K562 (cell line): ENCODE measurements around the gene TLX2. TPM values are rescaled to one million over a fixed set of nuclear protein-coding genes. Genes with fewer than 3 reads are reported as not detected.
A peak's percentile ranks its signal among the peaks of the same experiment; 100 is the strongest.

Experiments used
- ARID1B ChIP-seq: fragments of 450-650 bp; IDR thresholded peaks from 2 replicates; pipeline ENCODE4 v1.6.1; 2016; ENCODE audit warnings: antibody characterized with exemption, mild to moderate bottlenecking, inconsistent platforms
- ATF7 ChIP-seq: fragments of 450-650 bp; IDR thresholded peaks from 2 replicates; pipeline ENCODE4 v1.7.1; 2014; ENCODE audit warnings: mild to moderate bottlenecking, moderate library complexity
- CREM ChIP-seq: IDR thresholded peaks from 2 replicates; pipeline ENCODE4 v1.6.1; 2014; ENCODE audit warnings: antibody characterized with exemption, low read depth
- HDGF ChIP-seq: fragments of 450-650 bp; IDR thresholded peaks from 2 replicates; pipeline ENCODE4 v1.6.1; 2016
- HNRNPLL ChIP-seq: fragments of 200-400 bp; formaldehyde crosslinking; IDR thresholded peaks from 2 replicates; pipeline ENCODE4 v1.6.1; 2017; ENCODE audit warnings: low read length, low read depth, mild to moderate bottlenecking; ENCODE audit not compliant: poor library complexity, severe bottlenecking
- KLF6 ChIP-seq: fragments of 250-450 bp; sonication (Bioruptor Pico); IDR thresholded peaks from 2 replicates; pipeline ENCODE4 v1.4.0; 2020; ENCODE audit warnings: mild to moderate bottlenecking, moderate library complexity, borderline replicate concordance
- NFE2 ChIP-seq: IDR thresholded peaks from 2 replicates; pipeline ENCODE4 v1.6.1; 2014; ENCODE audit warnings: antibody characterized with exemption, low read depth
- SMAD1 ChIP-seq: fragments of 150-350 bp; IDR thresholded peaks from 2 replicates; pipeline ENCODE4 v1.6.1; 2014; ENCODE audit warnings: low read length, low read depth; ENCODE audit not compliant: partially characterized antibody
- SMARCA5 ChIP-seq: fragments of 450-650 bp; IDR thresholded peaks from 2 replicates; pipeline ENCODE4 v1.6.1; 2016
- SMARCC2 ChIP-seq: fragments of 450-650 bp; IDR thresholded peaks from 2 replicates; pipeline ENCODE4 v1.6.1; 2017; ENCODE audit warnings: antibody characterized with exemption, moderate library complexity, mild to moderate bottlenecking, low read depth
- WHSC1 ChIP-seq: IDR thresholded peaks from one replicate; pipeline ENCODE4 v1.6.1; 2012; ENCODE audit warnings: low read length, control low read depth, inconsistent platforms
- ZNF75A ChIP-seq: fragments of 450-650 bp; formaldehyde crosslinking; IDR thresholded peaks from 2 replicates; pipeline ENCODE4 v1.4.0; 2020; ENCODE audit warnings: mild to moderate bottlenecking
- ZNF766 ChIP-seq: fragments of 200-800 bp; sonication (Bioruptor generic); conservative IDR thresholded peaks from 2 replicates; pipeline ENCODE4 v1.6.1; 2016; ENCODE audit warnings: missing genetic modification characterization, missing compliant biosample characterization
- polyA plus RNA-seq, 8 experiments: library from polyadenylated mRNA; depleted of rRNA in 4 of 8; stranded (reverse) in 5 of 8; unstranded in 3 of 8; fragments of >200 nt; fragmentation: Nextera tagmentation in 2 of 8; fragmentation: Illumina TruSeq in 1 of 8; extraction: Ambion mirVana in 2 of 8; extraction: Trizol in 1 of 8; gene quantifications; 2 replicates each; pipeline versions ENCODE4 v1.2.1 to v1.2.3, GENCODE V29; 2011 to 2014; ENCODE audit warnings: inconsistent platforms in 1 of 8, missing spikeins in 1 of 8
- total RNA-seq, 7 experiments: library from RNA; depleted of rRNA in 6 of 7; stranded (reverse); fragments of >200 nt in 6 of 7; fragmentation: Illumina TruSeq in 2 of 7; extraction: Trizol in 2 of 7; gene quantifications; 2 replicates each; pipeline versions ENCODE4 v1.2.1 to v1.2.3, GENCODE V29; 2011 to 2021; ENCODE audit warnings: low replicate concordance in 1 of 7
- TF ChIP-seq, protein P1 (sequence below): sonication (generic); formaldehyde crosslinking; IDR thresholded peaks from 2 replicates; pipeline ENCODE4 v1.9.0; 2022; ENCODE audit warnings: mild to moderate bottlenecking, missing genetic modification reagents
- TF ChIP-seq, protein P2 (sequence below): fragments of 450-650 bp; formaldehyde crosslinking; IDR thresholded peaks from 2 replicates; pipeline ENCODE4 v1.4.0; 2020; ENCODE audit warnings: mild to moderate bottlenecking, moderate library complexity
- TF ChIP-seq, protein P3 (sequence below): IDR thresholded peaks from 2 replicates; pipeline ENCODE4 v1.6.1; 2011; ENCODE audit warnings: borderline replicate concordance, low read depth, mild to moderate bottlenecking, moderate library complexity, low read length; ENCODE audit not compliant: insufficient read depth, poor library complexity, severe bottlenecking
- TF ChIP-seq, protein P4 (sequence below): sonication (generic); formaldehyde crosslinking; IDR thresholded peaks from 2 replicates; pipeline ENCODE4 v1.8.0; 2022; ENCODE audit warnings: mild to moderate bottlenecking, missing genetic modification reagents, borderline replicate concordance
- TF ChIP-seq, protein P5 (sequence below): sonication (generic); formaldehyde crosslinking; IDR thresholded peaks from 2 replicates; pipeline ENCODE4 v1.8.0; 2022; ENCODE audit warnings: mild to moderate bottlenecking, low read depth, missing genetic modification reagents
- TF ChIP-seq, protein P6 (sequence below): sonication (generic); formaldehyde crosslinking; IDR thresholded peaks from 2 replicates; pipeline ENCODE4 v1.8.0; 2023; ENCODE audit warnings: mild to moderate bottlenecking, missing genetic modification reagents

Gene TLX2
- total and polyA plus RNA-seq, 9 of the 15 experiments (the other 6 are each of a cell fraction or from before 2014, with no cell fraction given) = not detected

DNA sequence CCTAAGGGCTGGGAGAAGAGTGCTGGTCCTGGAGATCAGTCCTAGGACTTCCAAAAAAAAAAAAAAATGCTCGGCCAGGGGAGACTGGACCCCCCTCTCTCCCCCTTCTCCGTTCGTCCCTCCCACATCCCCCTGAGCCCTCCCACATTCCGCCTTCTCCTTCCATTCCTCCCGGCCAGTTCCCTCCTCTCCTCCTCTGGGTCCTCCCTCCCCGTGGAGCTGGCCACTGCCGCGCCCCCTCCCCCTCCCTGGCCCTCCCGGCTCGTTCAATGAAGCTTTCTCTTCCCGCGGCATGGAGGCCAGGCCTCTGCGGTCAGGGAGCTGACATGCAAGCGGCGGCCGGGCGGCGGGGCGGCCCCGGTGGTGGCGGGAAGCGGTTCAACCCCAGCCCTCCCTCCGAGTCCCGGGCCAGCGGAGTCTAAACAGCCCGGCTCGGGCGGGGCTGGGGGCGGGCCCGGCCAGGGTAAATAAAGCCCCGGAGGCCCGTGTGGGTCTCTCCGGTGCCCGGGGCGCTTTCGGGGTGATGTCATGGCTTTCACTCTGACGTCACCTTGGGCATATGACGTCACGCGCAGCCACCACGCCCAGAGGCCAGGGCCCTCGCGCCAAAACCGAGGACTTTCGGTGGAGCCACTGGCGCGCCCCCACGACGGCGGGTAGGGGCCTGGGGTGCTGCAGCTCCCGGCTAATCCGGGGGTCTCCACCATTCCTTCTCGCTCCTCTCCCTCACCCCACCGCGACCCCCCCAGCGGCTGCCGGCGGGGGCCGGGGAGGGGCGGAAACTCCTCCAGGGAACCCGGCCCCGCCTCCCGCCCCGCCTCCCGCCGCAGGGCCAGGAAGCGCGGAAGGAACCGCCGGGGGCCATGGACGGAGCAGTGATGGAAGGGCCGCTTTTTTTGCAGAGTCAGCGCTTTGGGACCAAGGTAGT is 39.9 kb downstream of the TLX2 start, which contains the start of the genes DOK1 and LOXL3 (continued):
- TF ChIP-seq, protein P1, sequence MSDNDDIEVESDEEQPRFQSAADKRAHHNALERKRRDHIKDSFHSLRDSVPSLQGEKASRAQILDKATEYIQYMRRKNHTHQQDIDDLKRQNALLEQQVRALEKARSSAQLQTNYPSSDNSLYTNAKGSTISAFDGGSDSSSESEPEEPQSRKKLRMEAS (CRISPR knock-in tag) = no peak; the same call in 1 of the 2 replicates
- TF ChIP-seq, protein P2, sequence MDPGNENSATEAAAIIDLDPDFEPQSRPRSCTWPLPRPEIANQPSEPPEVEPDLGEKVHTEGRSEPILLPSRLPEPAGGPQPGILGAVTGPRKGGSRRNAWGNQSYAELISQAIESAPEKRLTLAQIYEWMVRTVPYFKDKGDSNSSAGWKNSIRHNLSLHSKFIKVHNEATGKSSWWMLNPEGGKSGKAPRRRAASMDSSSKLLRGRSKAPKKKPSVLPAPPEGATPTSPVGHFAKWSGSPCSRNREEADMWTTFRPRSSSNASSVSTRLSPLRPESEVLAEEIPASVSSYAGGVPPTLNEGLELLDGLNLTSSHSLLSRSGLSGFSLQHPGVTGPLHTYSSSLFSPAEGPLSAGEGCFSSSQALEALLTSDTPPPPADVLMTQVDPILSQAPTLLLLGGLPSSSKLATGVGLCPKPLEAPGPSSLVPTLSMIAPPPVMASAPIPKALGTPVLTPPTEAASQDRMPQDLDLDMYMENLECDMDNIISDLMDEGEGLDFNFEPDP (CRISPR knock-in tag) = no peak
- TF ChIP-seq, protein P3, sequence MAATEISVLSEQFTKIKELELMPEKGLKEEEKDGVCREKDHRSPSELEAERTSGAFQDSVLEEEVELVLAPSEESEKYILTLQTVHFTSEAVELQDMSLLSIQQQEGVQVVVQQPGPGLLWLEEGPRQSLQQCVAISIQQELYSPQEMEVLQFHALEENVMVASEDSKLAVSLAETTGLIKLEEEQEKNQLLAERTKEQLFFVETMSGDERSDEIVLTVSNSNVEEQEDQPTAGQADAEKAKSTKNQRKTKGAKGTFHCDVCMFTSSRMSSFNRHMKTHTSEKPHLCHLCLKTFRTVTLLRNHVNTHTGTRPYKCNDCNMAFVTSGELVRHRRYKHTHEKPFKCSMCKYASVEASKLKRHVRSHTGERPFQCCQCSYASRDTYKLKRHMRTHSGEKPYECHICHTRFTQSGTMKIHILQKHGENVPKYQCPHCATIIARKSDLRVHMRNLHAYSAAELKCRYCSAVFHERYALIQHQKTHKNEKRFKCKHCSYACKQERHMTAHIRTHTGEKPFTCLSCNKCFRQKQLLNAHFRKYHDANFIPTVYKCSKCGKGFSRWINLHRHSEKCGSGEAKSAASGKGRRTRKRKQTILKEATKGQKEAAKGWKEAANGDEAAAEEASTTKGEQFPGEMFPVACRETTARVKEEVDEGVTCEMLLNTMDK = no peak
- TF ChIP-seq CREM (peak; percentile 99), HNRNPLL (no peak), ZNF75A (CRISPR knock-in tag) (no peak), NFE2 (peak; percentile 61), WHSC1 (no peak), HDGF (0 out of 2 replicates have a peak, but pooled peaks have one; percentile 5), KLF6 (CRISPR knock-in tag) (0 out of 2 replicates have a peak, but pooled peaks have one; percentile 45), ZNF766 (peak; percentile 59; the same call in 1 of the 2 replicates), SMARCC2 (peak; percentile 29; the same call in 1 of the 2 replicates), SMAD1 (peak; percentile 23), SMARCA5 (no peak), ATF7 (peak; percentile 99), ARID1B (0 out of 2 replicates have a peak, but pooled peaks have one; percentile 12)
- TF ChIP-seq, protein P4, sequence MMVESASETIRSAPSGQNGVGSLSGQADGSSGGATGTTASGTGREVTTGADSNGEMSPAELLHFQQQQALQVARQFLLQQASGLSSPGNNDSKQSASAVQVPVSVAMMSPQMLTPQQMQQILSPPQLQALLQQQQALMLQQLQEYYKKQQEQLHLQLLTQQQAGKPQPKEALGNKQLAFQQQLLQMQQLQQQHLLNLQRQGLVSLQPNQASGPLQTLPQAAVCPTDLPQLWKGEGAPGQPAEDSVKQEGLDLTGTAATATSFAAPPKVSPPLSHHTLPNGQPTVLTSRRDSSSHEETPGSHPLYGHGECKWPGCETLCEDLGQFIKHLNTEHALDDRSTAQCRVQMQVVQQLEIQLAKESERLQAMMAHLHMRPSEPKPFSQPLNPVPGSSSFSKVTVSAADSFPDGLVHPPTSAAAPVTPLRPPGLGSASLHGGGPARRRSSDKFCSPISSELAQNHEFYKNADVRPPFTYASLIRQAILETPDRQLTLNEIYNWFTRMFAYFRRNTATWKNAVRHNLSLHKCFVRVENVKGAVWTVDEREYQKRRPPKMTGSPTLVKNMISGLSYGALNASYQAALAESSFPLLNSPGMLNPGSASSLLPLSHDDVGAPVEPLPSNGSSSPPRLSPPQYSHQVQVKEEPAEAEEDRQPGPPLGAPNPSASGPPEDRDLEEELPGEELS = no peak
- TF ChIP-seq, protein P5, sequence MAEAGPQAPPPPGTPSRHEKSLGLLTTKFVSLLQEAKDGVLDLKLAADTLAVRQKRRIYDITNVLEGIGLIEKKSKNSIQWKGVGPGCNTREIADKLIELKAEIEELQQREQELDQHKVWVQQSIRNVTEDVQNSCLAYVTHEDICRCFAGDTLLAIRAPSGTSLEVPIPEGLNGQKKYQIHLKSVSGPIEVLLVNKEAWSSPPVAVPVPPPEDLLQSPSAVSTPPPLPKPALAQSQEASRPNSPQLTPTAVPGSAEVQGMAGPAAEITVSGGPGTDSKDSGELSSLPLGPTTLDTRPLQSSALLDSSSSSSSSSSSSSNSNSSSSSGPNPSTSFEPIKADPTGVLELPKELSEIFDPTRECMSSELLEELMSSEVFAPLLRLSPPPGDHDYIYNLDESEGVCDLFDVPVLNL (CRISPR knock-in tag) = no peak
- TF ChIP-seq, protein P6, sequence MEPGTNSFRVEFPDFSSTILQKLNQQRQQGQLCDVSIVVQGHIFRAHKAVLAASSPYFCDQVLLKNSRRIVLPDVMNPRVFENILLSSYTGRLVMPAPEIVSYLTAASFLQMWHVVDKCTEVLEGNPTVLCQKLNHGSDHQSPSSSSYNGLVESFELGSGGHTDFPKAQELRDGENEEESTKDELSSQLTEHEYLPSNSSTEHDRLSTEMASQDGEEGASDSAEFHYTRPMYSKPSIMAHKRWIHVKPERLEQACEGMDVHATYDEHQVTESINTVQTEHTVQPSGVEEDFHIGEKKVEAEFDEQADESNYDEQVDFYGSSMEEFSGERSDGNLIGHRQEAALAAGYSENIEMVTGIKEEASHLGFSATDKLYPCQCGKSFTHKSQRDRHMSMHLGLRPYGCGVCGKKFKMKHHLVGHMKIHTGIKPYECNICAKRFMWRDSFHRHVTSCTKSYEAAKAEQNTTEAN (CRISPR knock-in tag) = no peak
